Neural progenitor cell (in vitro differentiated cells): ENCODE data around the gene CAB39L. TPM values are rescaled to one million over a fixed set of nuclear protein-coding genes. Genes with fewer than 3 reads are reported as not detected.

Experiments
- DNase-seq: peaks from one replicate; pipeline ENCODE4 v3.0.0-alpha.2; 2016; ENCODE audit warnings: low spot score
- H2AFZ ChIP-seq: fragments of 200-600 bp; sonication (generic); replicated peaks from 2 replicates; pipeline ENCODE4 v1.6.1; 2016; ENCODE audit warnings: antibody characterized with exemption
- H3F3A ChIP-seq: fragments of 200-600 bp; sonication (generic); 2 replicates; pipeline ENCODE4 v1.6.1; 2016; ENCODE audit warnings: antibody characterized with exemption, low read depth
- H3K27ac ChIP-seq: fragments of 200-600 bp; sonication (generic); 2 replicates; pipeline ENCODE4 v1.5.1; 2016; ENCODE audit warnings: mild to moderate bottlenecking
- H3K27me3 ChIP-seq: fragments of 200-600 bp; sonication (generic); 2 replicates; pipeline ENCODE4 v1.6.1; 2016; ENCODE audit warnings: mild to moderate bottlenecking, moderate library complexity
- H3K36me3 ChIP-seq: fragments of 200-600 bp; sonication (generic); 2 replicates; pipeline ENCODE4 v1.5.1; 2016
- H3K4me1 ChIP-seq: fragments of 200-600 bp; sonication (generic); 2 replicates; pipeline ENCODE4 v1.6.1; 2016; ENCODE audit warnings: mixed run types
- H3K4me2 ChIP-seq: fragments of 200-600 bp; sonication (generic); 2 replicates; pipeline ENCODE4 v1.6.1; 2016
- H3K4me3 ChIP-seq: fragments of 200-600 bp; sonication (generic); 2 replicates; pipeline ENCODE4 v1.5.1; 2016
- H3K79me2 ChIP-seq: fragments of 200-600 bp; sonication (generic); 2 replicates; pipeline ENCODE4 v1.6.1; 2016; ENCODE audit warnings: low read depth
- H3K9ac ChIP-seq: fragments of 200-600 bp; sonication (generic); 2 replicates; pipeline ENCODE4 v1.6.1; 2016
- H3K9me3 ChIP-seq: fragments of 200-600 bp; sonication (generic); 2 replicates; pipeline ENCODE4 v1.5.1; 2016; ENCODE audit warnings: low read depth
- H4K20me1 ChIP-seq: fragments of 200-600 bp; sonication (generic); 2 replicates; pipeline ENCODE4 v1.6.1; 2016; ENCODE audit warnings: low read depth
- H3K27ac Mint-ChIP-seq: 3 replicates; pipeline ENCODE4 v1.8.0; 2021; ENCODE audit warnings: mixed read lengths
- H3K27me3 Mint-ChIP-seq: 2 replicates; pipeline ENCODE4 v1.8.0; 2022; ENCODE audit warnings: low read depth, mild to moderate bottlenecking, inconsistent platforms, moderate library complexity, mixed read lengths; ENCODE audit not compliant: insufficient read depth
- H3K36me3 Mint-ChIP-seq: 3 replicates; pipeline ENCODE4 v1.8.0; 2021; ENCODE audit warnings: mixed read lengths
- H3K4me1 Mint-ChIP-seq: 3 replicates; pipeline ENCODE4 v1.8.0; 2021; ENCODE audit warnings: mixed read lengths
- H3K4me3 Mint-ChIP-seq: 3 replicates; pipeline ENCODE4 v1.8.0; 2021; ENCODE audit warnings: mild to moderate bottlenecking, moderate library complexity, mixed read lengths
- H3K9me3 Mint-ChIP-seq: 3 replicates; pipeline ENCODE4 v1.8.0; 2020; ENCODE audit warnings: mixed read lengths
- CTCF ChIP-seq: fragments of 200-600 bp; sonication (generic); IDR thresholded peaks from 2 replicates; pipeline ENCODE4 v1.5.1; 2017; ENCODE audit warnings: antibody characterized with exemption, mild to moderate bottlenecking
- EZH2 ChIP-seq: fragments of 200-600 bp; sonication (generic); IDR thresholded peaks from 2 replicates; pipeline ENCODE4 v1.6.1; 2017; ENCODE audit warnings: antibody characterized with exemption, mild to moderate bottlenecking, moderate library complexity
- EZH2phosphoT487 ChIP-seq: fragments of 200-600 bp; sonication (generic); IDR thresholded peaks from 2 replicates; pipeline ENCODE4 v1.6.1; 2017; ENCODE audit warnings: antibody characterized with exemption
- total RNA-seq: library from RNA; depleted of rRNA; stranded (reverse); fragments of >200 nt; gene quantifications from 2 replicates; pipeline ENCODE4 v1.2.3, GENCODE V29; 2015; ENCODE audit warnings: low replicate concordance

Gene CAB39L
- total RNA-seq, 1 donor from 2014 or later: 18.1 TPM

- Histone ChIP-seq H3K9me3 (no peaks in the 10 kb centered on the region), H3K4me2 (no peak overlapping the region), H2AFZ (no peak overlapping the region), H3F3A (no peaks in the 10 kb centered on the region), H3K27ac (no peak overlapping the region), H4K20me1 (no peaks in the 10 kb centered on the region), H3K9ac (no peak overlapping the region), H3K4me1 (no peaks in the 10 kb centered on the region), H3K79me2 (no peaks in the 10 kb centered on the region), H3K4me3 (no peak overlapping the region), H3K36me3 (no peaks in the 10 kb centered on the region), H3K27me3 (no peaks in the 10 kb centered on the region)
- DNase-seq: no peak
- Mint-ChIP-seq H3K27me3 (no peaks in the 10 kb centered on the region), H3K9me3 (no peaks in the 10 kb centered on the region), H3K36me3 (peaks cover 9% of the 10 kb centered on the region), H3K4me3 (no peak overlapping the region), H3K4me1 (no peaks in the 10 kb centered on the region), H3K27ac (no peak overlapping the region)
- no peak for TF ChIP-seq CTCF
- TF ChIP-seq EZH2phosphoT487: no peak
- TF ChIP-seq EZH2: no peak
These were observed 181.2 kb downstream of the CAB39L start for GRCh38 chr13:49262634-49263033.

DNA sequence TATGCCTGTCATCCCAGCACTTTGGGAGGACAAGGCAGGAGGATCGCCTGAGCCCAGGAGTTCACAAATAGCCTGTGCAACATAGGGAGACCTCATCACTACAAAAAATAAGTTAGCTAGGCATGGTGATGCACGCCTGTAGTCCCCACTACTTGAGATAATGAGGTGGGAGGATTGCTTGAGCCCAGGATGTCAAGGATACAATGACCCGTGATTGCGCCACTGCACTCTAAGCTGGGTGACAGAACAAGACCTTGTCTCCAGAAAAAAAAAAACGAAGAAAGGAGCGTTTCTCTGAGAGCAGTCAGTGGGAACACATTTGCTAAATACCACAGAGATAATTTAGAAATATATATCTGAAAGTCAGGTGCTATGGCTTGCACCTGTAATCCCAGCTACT, 184.3 kb downstream of the CAB39L start:
- no peaks in the 10 kb centered on the region for H3K4me1 ChIP-seq
- DNase-seq: no peak
- no peak overlapping the region for H3K27ac ChIP-seq
- Mint-ChIP-seq H3K9me3 (no peaks in the 10 kb centered on the region), H3K36me3 (peaks cover 14% of the 10 kb centered on the region), H3K4me1 (no peaks in the 10 kb centered on the region), H3K4me3 (no peak overlapping the region), H3K27ac (no peak overlapping the region), H3K27me3 (no peaks in the 10 kb centered on the region)
- no peak overlapping the region for H3K4me3 ChIP-seq
- H3K4me2 ChIP-seq: no peak overlapping the region
- no peaks in the 10 kb centered on the region for H3K36me3 ChIP-seq
- H2AFZ ChIP-seq: no peak overlapping the region
- no peaks in the 10 kb centered on the region for H3K9me3 ChIP-seq
- no peak overlapping the region for H3K9ac ChIP-seq
- no peaks in the 10 kb centered on the region for H4K20me1 ChIP-seq
- no peaks in the 10 kb centered on the region for H3K27me3 ChIP-seq
- H3K79me2 ChIP-seq: no peaks in the 10 kb centered on the region
- TF ChIP-seq EZH2: no peak
- TF ChIP-seq CTCF: no peak
- no peak for TF ChIP-seq EZH2phosphoT487
- H3F3A ChIP-seq: no peaks in the 10 kb centered on the region

Other genes starting within 250 kb of the CAB39L start
- gene MLNR, start 223.7 kb downstream of the CAB39L start, total RNA-seq: not detected in 2 replicates
- gene CDADC1, start 196.1 kb downstream of the CAB39L start, total RNA-seq: 1.7 and 2.9 TPM in 2 replicates
- 7.1 and 9.5 TPM in 2 replicates for gene SETDB2, start 210 bp upstream of the CAB39L start, total RNA-seq
- gene PHF11, start 51.9 kb upstream of the CAB39L start, total RNA-seq: 4.9 and 6.6 TPM in 2 replicates
- gene RCBTB1, start 141.5 kb upstream of the CAB39L start, total RNA-seq: 34.4 and 54.2 TPM in 2 replicates
- gene ARL11, start 184.4 kb upstream of the CAB39L start, total RNA-seq: 0.06 and 0.12 TPM in 2 replicates
- 82.9 and 86.4 TPM in 2 replicates for gene EBPL, start 247.4 kb upstream of the CAB39L start, total RNA-seq